T-helper 1 cell treated with Interleukin-12 subunit alpha and Interleukin-12 subunit beta and Interleukin-4 antibody, amounts not matched to agents 30 μg/mL and 1 μg/mL, for 36 hours (primary cell): Measurements from ENCODE around the gene B4GALT5.
"Not testable (repeated sequence)": the region's sequence is repeated elsewhere in the genome, so short reads cannot be mapped to it uniquely, and the experiment has no call there.

Experiments
- H3K27ac Mint-ChIP-seq: one replicate; pipeline ENCODE4 v1.8.0; 2021; ENCODE audit warnings: mild to moderate bottlenecking, mixed read lengths
- H3K27me3 Mint-ChIP-seq: one replicate; pipeline ENCODE4 v1.8.0; 2021; ENCODE audit warnings: low read depth, mixed read lengths
- H3K36me3 Mint-ChIP-seq: one replicate; pipeline ENCODE4 v1.8.0; 2021; ENCODE audit warnings: low read depth, mixed read lengths
- H3K4me1 Mint-ChIP-seq: one replicate; pipeline ENCODE4 v1.8.0; 2021; ENCODE audit warnings: low read depth, mixed read lengths
- H3K4me3 Mint-ChIP-seq: one replicate; pipeline ENCODE4 v1.8.0; 2021; ENCODE audit warnings: mild to moderate bottlenecking, moderate library complexity, mixed read lengths
- H3K9me3 Mint-ChIP-seq: one replicate; pipeline ENCODE4 v1.8.0; 2021; ENCODE audit warnings: mixed read lengths

The B4GALT5 gene

GRCh38 chr20:49671433-49671832, 42.2 kb downstream of the B4GALT5 start:
- peaks cover 9% of the 10 kb centered on the region for H3K36me3 Mint-ChIP-seq
- no peak overlapping the region for H3K4me3 Mint-ChIP-seq
- H3K27ac Mint-ChIP-seq: no peak overlapping the region
- peaks cover 63% of the 10 kb centered on the region for H3K4me1 Mint-ChIP-seq
- no peaks in the 10 kb centered on the region for H3K27me3 Mint-ChIP-seq
- no peaks in the 10 kb centered on the region for H3K9me3 Mint-ChIP-seq

- H3K27ac Mint-ChIP-seq: peak overlapping the region; percentile 82
- H3K9me3 Mint-ChIP-seq: no peaks in the 10 kb centered on the region
- peaks cover 9% of the 10 kb centered on the region for H3K36me3 Mint-ChIP-seq
- peak overlapping the region; percentile 33 for H3K4me3 Mint-ChIP-seq
- peaks cover 4% of the 10 kb centered on the region for H3K27me3 Mint-ChIP-seq
- H3K4me1 Mint-ChIP-seq: peaks cover 51% of the 10 kb centered on the region
Observed at GRCh38 chr20:49669601-49670189, 44.0 kb downstream of the B4GALT5 start.

GRCh38 chr20:49668878-49669195, 44.8 kb downstream of the B4GALT5 start:
- peaks cover 51% of the 10 kb centered on the region for H3K4me1 Mint-ChIP-seq

GRCh38 chr20:49668181-49668877, 45.3 kb downstream of the B4GALT5 start:
- no peak overlapping the region for H3K4me3 Mint-ChIP-seq
- peaks cover 47% of the 10 kb centered on the region for H3K4me1 Mint-ChIP-seq
- peak overlapping the region; percentile 82 for H3K27ac Mint-ChIP-seq
- H3K36me3 Mint-ChIP-seq: peaks cover 9% of the 10 kb centered on the region
- peaks cover 4% of the 10 kb centered on the region for H3K27me3 Mint-ChIP-seq
- H3K9me3 Mint-ChIP-seq: no peaks in the 10 kb centered on the region

More at GRCh38 chr20:49668878-49669195, 44.8 kb downstream of the B4GALT5 start:
- H3K9me3 Mint-ChIP-seq, H3K36me3 Mint-ChIP-seq, H3K27me3 Mint-ChIP-seq: not testable (repeated sequence)
- peak overlapping the region; percentile 33 for H3K4me3 Mint-ChIP-seq
- H3K27ac Mint-ChIP-seq: peak overlapping the region; percentile 82

GRCh38 chr20:49666911-49667310, 46.8 kb downstream of the B4GALT5 start:
- H3K4me3 Mint-ChIP-seq: no peak overlapping the region
- no peaks in the 10 kb centered on the region for H3K9me3 Mint-ChIP-seq
- peaks cover 4% of the 10 kb centered on the region for H3K36me3 Mint-ChIP-seq
- peaks cover 47% of the 10 kb centered on the region for H3K4me1 Mint-ChIP-seq
- no peak overlapping the region for H3K27ac Mint-ChIP-seq
- peaks cover 4% of the 10 kb centered on the region for H3K27me3 Mint-ChIP-seq

GRCh38 chr20:49665796-49666195, 47.9 kb downstream of the B4GALT5 start:
- peaks cover 44% of the 10 kb centered on the region for H3K4me1 Mint-ChIP-seq
- no peak overlapping the region for H3K27ac Mint-ChIP-seq
- no peaks in the 10 kb centered on the region for H3K9me3 Mint-ChIP-seq
- H3K4me3 Mint-ChIP-seq: no peak overlapping the region
- H3K36me3 Mint-ChIP-seq: peaks cover 2% of the 10 kb centered on the region
- H3K27me3 Mint-ChIP-seq: peaks cover 4% of the 10 kb centered on the region

GRCh38 chr20:49664612-49665313, 48.9 kb downstream of the B4GALT5 start:
- Mint-ChIP-seq H3K4me1 (peaks cover 34% of the 10 kb centered on the region), H3K36me3 (peaks cover 2% of the 10 kb centered on the region), H3K27me3 (peaks cover 4% of the 10 kb centered on the region), H3K27ac (no peak overlapping the region), H3K4me3 (no peak overlapping the region), H3K9me3 (no peaks in the 10 kb centered on the region)

- H3K9me3 Mint-ChIP-seq: no peaks in the 10 kb centered on the region
- no peaks in the 10 kb centered on the region for H3K36me3 Mint-ChIP-seq
- no peak overlapping the region for H3K27ac Mint-ChIP-seq
- H3K27me3 Mint-ChIP-seq: peaks cover 4% of the 10 kb centered on the region
- H3K4me1 Mint-ChIP-seq: peaks cover 20% of the 10 kb centered on the region
- H3K4me3 Mint-ChIP-seq: no peak overlapping the region
Observed at GRCh38 chr20:49663112-49663511, 50.6 kb downstream of the B4GALT5 start.

- H3K9me3 Mint-ChIP-seq: no peaks in the 10 kb centered on the region
- peaks cover 26% of the 10 kb centered on the region for H3K4me1 Mint-ChIP-seq
- H3K36me3 Mint-ChIP-seq: peaks cover 3% of the 10 kb centered on the region
- H3K27ac Mint-ChIP-seq: peak overlapping the region; percentile 24
- peaks cover 4% of the 10 kb centered on the region for H3K27me3 Mint-ChIP-seq
- H3K4me3 Mint-ChIP-seq: peak overlapping the region; percentile 35
Observed at GRCh38 chr20:49661560-49662329, 51.9 kb downstream of the B4GALT5 start.

- H3K36me3 Mint-ChIP-seq: peaks cover 7% of the 10 kb centered on the region
- peaks cover 4% of the 10 kb centered on the region for H3K27me3 Mint-ChIP-seq
- H3K4me1 Mint-ChIP-seq: peaks cover 29% of the 10 kb centered on the region
- H3K4me3 Mint-ChIP-seq: no peak overlapping the region
- no peaks in the 10 kb centered on the region for H3K9me3 Mint-ChIP-seq
- no peak overlapping the region for H3K27ac Mint-ChIP-seq
Observed at GRCh38 chr20:49660912-49661311, 52.8 kb downstream of the B4GALT5 start.

- Mint-ChIP-seq H3K36me3 (peaks cover 14% of the 10 kb centered on the region), H3K9me3 (no peaks in the 10 kb centered on the region), H3K27me3 (no peaks in the 10 kb centered on the region), H3K27ac (no peak overlapping the region), H3K4me3 (no peak overlapping the region), H3K4me1 (peaks cover 25% of the 10 kb centered on the region)
Observed at GRCh38 chr20:49659056-49659455, 54.6 kb downstream of the B4GALT5 start.

GRCh38 chr20:49658508-49658907, 55.2 kb downstream of the B4GALT5 start:
- no peak overlapping the region for H3K27ac Mint-ChIP-seq
- no peaks in the 10 kb centered on the region for H3K27me3 Mint-ChIP-seq
- H3K4me1 Mint-ChIP-seq: peaks cover 25% of the 10 kb centered on the region
- H3K36me3 Mint-ChIP-seq: peaks cover 18% of the 10 kb centered on the region
- H3K9me3 Mint-ChIP-seq: no peaks in the 10 kb centered on the region
- no peak overlapping the region for H3K4me3 Mint-ChIP-seq

GRCh38 chr20:49657118-49657901, 56.4 kb downstream of the B4GALT5 start:
- peaks cover 22% of the 10 kb centered on the region for H3K36me3 Mint-ChIP-seq
- H3K4me1 Mint-ChIP-seq: peaks cover 19% of the 10 kb centered on the region
- no peaks in the 10 kb centered on the region for H3K27me3 Mint-ChIP-seq
- no peaks in the 10 kb centered on the region for H3K9me3 Mint-ChIP-seq
- no peak overlapping the region for H3K27ac Mint-ChIP-seq
- no peak overlapping the region for H3K4me3 Mint-ChIP-seq

- H3K27ac Mint-ChIP-seq: no peak overlapping the region
- peaks cover 22% of the 10 kb centered on the region for H3K36me3 Mint-ChIP-seq
- H3K4me3 Mint-ChIP-seq: no peak overlapping the region
- no peaks in the 10 kb centered on the region for H3K9me3 Mint-ChIP-seq
- no peaks in the 10 kb centered on the region for H3K27me3 Mint-ChIP-seq
- peaks cover 14% of the 10 kb centered on the region for H3K4me1 Mint-ChIP-seq
Observed at GRCh38 chr20:49656304-49656703, 57.4 kb downstream of the B4GALT5 start.
